ENCODE results near the gene PLXNC1.

GRCh38 chr12:94174576-94174975 lies 26.2 kb downstream of the PLXNC1 start:
- TF ChIP-seq CTCF (conservative IDR thresholded peaks at IDR 0.05) = no peak
- TF ChIP-seq ZFX (IDR thresholded peaks at IDR 0.05) = no peak
